Fibroblast of pulmonary artery (primary cell): Measurements from ENCODE around the gene FSTL5.
"Not testable (repeated sequence)": the region's sequence is repeated elsewhere in the genome, so short reads cannot be mapped to it uniquely, and the experiment has no call there.

Source experiments
- DNase-seq: peaks from one replicate; pipeline ENCODE4 v3.0.0-alpha.2; 2010; ENCODE audit warnings: low read depth
- H3K4me3 ChIP-seq: replicated peaks from 2 replicates; pipeline ENCODE4 v1.5.1; 2011; ENCODE audit warnings: low read depth, mild to moderate bottlenecking, control low read depth, low read length, moderate library complexity
- TF ChIP-seq, protein P1 (sequence below): IDR thresholded peaks from 2 replicates; pipeline ENCODE4 v1.5.1; 2011; ENCODE audit warnings: mild to moderate bottlenecking, control low read depth, low read length, inconsistent platforms; ENCODE audit errors: missing control alignments

Gene FSTL5

DNA sequence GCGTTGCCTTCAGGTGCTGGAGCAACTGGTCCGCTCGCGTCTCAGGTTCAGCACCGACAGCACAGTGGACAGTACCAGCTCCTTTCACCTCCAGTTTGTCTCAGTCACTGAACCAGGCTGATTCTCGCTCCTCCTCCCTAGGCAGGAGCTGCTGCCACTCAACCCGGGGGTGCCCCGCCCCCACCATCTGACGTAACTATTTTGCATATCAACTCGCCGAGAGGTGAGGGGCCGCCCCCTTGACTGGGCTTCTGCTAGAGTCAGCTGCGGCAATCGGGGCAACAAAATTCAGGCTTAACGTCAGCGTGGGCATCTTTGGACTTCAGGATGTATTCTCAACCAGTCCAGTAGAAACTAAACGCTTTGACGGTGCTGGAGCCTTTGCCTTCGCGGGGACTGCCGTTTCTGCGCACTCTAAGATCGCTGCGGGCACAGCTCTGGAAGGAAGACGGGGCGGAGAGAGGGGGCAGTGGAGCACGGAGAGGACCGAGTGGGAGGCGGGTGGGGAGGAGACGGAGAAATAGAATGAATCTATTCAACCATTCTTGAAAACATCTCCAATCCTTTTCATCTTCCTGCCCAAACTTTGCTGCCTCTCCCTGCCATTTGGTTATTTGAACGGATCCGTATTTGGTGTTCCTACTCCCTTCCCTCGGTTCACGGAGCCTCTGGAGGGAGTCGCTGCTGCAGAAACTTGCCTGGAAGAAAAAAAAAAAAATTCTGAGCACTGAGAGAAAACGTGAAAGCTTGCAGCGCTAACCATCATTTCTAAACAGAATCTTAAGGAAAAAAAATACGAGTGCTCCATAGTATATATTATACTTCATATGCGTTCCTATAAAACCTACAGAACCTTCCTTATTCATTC is at the start of gene FSTL5:
Gene FSTL5, minus strand, starts transcription at position 109 of the 868 bp plus-strand sequence. CDS start 52,604 bp downstream, outside the sequence.
- TF ChIP-seq, protein P1, sequence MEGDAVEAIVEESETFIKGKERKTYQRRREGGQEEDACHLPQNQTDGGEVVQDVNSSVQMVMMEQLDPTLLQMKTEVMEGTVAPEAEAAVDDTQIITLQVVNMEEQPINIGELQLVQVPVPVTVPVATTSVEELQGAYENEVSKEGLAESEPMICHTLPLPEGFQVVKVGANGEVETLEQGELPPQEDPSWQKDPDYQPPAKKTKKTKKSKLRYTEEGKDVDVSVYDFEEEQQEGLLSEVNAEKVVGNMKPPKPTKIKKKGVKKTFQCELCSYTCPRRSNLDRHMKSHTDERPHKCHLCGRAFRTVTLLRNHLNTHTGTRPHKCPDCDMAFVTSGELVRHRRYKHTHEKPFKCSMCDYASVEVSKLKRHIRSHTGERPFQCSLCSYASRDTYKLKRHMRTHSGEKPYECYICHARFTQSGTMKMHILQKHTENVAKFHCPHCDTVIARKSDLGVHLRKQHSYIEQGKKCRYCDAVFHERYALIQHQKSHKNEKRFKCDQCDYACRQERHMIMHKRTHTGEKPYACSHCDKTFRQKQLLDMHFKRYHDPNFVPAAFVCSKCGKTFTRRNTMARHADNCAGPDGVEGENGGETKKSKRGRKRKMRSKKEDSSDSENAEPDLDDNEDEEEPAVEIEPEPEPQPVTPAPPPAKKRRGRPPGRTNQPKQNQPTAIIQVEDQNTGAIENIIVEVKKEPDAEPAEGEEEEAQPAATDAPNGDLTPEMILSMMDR: no peak
- DNase-seq: peak; percentile 30
- peak within 1 kb of the TSS; percentile 37 for H3K4me3 ChIP-seq

DNA sequence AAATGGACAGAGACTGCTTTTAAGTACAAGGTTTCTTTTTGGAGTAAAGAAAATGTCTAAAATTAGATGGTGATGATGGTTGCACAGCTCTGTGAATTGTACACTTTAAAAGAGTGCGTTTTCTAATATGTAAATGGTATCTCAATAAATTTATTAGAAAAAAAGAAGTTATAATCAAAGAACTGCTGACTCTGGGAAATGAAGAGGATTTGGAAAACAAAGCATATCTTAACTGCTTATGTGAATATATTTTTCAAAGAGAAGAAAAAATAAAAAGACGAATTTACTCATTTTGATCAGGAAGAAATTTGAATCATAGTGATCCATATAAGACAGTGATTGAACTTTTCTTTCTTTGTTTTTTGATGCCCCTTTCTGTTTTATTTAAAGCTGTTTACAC is 45.9 kb upstream of the FSTL5 start:
- no peak for DNase-seq
- H3K4me3 ChIP-seq: no peak overlapping the region
- TF ChIP-seq, protein P1: no peak

DNA sequence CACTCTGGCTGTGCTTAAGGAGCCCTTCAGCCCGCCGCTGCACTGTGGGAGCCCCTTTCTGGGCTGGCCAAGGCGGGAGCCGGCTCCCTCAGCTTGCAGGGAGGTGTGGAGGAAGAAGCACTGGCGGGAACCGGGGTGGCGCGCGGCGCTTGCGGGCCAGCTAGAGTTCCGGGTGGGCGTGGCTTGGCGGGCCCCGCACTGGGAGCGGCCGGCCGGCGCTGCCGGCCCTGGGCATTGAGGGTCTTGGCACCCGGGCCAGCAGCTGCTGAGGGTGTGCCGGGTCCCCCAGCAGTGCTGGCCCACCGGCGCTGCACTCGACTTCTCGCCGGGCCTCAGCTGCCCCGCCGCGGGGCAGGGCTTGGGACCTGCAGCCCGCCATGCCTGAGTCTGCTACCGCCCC is 39.7 kb upstream of the FSTL5 start:
- DNase-seq, H3K4me3 ChIP-seq: not testable (repeated sequence)

DNA sequence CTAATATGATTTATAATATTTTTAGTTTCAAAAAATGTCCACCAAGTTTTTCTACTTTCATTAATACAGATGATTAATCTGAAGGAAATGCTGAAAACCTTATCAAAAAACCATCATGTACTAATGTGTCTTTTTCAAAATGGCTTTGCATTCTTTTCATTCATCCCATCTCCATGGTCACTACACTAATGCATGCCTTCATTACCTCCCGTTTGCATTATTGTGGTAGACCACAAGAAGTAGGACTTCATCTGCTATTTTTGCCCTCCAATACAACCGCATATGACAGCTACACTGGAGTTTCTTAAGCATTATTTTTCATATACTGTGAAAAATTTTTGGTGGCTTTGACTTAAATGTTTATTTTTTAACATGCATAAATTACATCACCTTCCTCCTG is 37.9 kb upstream of the FSTL5 start:
- DNase-seq: peak; percentile 0
- H3K4me3 ChIP-seq: no peak overlapping the region
- TF ChIP-seq, protein P1: no peak

DNA sequence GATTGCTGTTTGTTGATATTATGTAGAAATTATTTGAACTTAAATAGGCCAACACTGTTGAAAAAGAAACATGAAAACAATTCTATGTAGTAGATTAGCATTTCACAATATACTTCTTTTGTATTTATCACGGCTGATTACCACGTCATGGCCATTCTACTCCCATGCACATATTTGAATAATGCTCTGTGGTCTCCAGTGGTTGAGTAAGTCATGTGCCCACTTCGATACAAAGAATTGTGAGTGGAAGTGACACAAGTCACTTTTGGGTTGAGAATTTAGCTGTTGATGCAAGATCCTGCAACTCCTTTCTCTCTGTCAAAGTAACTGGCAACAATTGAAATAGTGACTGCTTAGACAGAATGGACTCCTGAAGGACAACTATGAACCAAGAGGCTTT is 6.7 kb upstream of the FSTL5 start:
- DNase-seq: no peak
- no peak overlapping the region for H3K4me3 ChIP-seq
- TF ChIP-seq, protein P1: no peak

DNA sequence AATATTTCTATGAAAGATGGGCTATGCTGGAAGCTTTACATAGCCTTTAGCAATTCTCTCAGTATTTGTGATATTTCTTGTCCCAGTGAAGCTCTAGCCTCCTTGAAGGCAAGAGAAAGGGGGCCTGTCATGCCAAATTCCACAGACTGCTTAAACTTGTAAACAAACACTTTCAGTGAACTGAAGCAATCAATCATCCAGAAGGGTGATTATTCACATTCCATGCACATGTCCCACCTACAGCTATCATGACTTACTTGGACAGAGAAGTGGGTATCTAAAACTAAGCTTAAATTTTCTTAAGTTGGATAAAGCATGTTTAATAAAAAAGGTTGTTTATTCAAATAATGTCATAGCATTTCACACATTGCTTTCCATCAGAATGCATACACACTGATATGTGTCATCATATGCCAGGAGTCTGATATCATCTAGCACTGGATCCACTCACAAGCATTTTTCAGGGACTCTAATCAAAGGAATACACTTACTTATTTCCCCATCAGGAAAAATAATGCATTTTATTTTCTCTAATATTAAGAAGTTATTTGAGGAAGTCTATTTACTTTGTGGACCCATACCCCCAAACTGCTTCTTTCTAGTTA is 1.2 kb upstream of the FSTL5 start:
- no peak for DNase-seq
- TF ChIP-seq, protein P1: no peak
- H3K4me3 ChIP-seq: no peak overlapping the region

DNA sequence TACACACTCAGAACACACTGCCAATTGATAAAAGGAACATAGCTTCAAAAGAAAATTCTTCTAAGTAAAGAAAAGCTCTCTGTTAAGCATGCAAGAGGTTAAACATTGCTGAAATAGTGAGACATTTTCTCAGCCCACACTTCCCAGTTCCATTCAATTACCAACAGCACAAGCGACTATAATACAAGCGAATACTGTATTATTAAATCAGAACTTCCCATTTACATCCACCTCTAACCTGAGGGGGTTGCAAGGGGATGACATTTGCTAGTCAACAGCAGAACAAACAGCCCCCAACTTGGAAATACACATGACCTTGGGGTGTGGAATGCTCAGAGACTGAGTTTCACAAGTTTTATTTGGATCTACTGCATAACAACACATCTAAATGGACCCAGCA is 1.1 kb downstream of the FSTL5 start:
- H3K4me3 ChIP-seq: no peak overlapping the region
- no peak for DNase-seq
- TF ChIP-seq, protein P1: no peak
